ENCODE results near the gene FAM236D.
"Not testable (repeated sequence)": the region's sequence is repeated elsewhere in the genome, so short reads cannot be mapped to it uniquely, and the experiment has no call there.

Gene FAM236D

GRCh38 chrX:72808110-72808509 lies at the start of gene FAM236D:
Gene FAM236D (minus strand): TSS chrX:72808210. CDS start chrX:72808110, 100 bp downstream.
- DNase-seq, result not testable (repeated sequence)

GRCh38 chrX:72837532-72837931 lies 29.5 kb upstream of the FAM236D start:
- not testable (repeated sequence) for DNase-seq

- DNase-seq, result not testable (repeated sequence)
These were observed 22.7 kb upstream of the FAM236D start for GRCh38 chrX:72830701-72831100.

GRCh38 chrX:72790390-72790789 lies 17.6 kb downstream of the FAM236D start:
- DNase-seq, result not testable (repeated sequence)

GRCh38 chrX:72788142-72788541 lies 19.9 kb downstream of the FAM236D start:
- not testable (repeated sequence) for DNase-seq

GRCh38 chrX:72783964-72784363 lies 24.0 kb downstream of the FAM236D start:
- DNase-seq, result not testable (repeated sequence)

GRCh38 chrX:72783365-72783936 lies 24.6 kb downstream of the FAM236D start:
- not testable (repeated sequence) for DNase-seq

GRCh38 chrX:72782560-72782959 lies 25.4 kb downstream of the FAM236D start, which contains the start of gene FAM236B:
Gene FAM236B (minus strand): TSS chrX:72782660. CDS start chrX:72782560, 100 bp downstream.
- not testable (repeated sequence) for DNase-seq

- DNase-seq, result not testable (repeated sequence)
These were observed 29.9 kb downstream of the FAM236D start for GRCh38 chrX:72778146-72778545.

GRCh38 chrX:72777467-72777790 lies 30.6 kb downstream of the FAM236D start:
- not testable (repeated sequence) for DNase-seq

- DNase-seq, result not testable (repeated sequence)
These were observed 31.1 kb downstream of the FAM236D start, which contains the start of gene DMRTC1B for GRCh38 chrX:72776653-72777466. Gene DMRTC1B (plus strand): TSS chrX:72776890. CDS start chrX:72845136, 68,246 bp downstream.

- DNase-seq, result not testable (repeated sequence)
These were observed 47.6 kb downstream of the FAM236D start for GRCh38 chrX:72760454-72760853.

Data from NCI-H526 (cell line).